GM18502 (cell line): ENCODE measurements around the gene GRAP2.

ENCODE experiments used
- ATAC-seq: cut with Tn5 transposase; IDR thresholded peaks from one replicate; pipeline ENCODE4 v1.9.1; 2021; ENCODE audit warnings: mild to moderate bottlenecking; ENCODE audit not compliant: unreplicated experiment, poor library complexity

GRAP2 gene

DNA sequence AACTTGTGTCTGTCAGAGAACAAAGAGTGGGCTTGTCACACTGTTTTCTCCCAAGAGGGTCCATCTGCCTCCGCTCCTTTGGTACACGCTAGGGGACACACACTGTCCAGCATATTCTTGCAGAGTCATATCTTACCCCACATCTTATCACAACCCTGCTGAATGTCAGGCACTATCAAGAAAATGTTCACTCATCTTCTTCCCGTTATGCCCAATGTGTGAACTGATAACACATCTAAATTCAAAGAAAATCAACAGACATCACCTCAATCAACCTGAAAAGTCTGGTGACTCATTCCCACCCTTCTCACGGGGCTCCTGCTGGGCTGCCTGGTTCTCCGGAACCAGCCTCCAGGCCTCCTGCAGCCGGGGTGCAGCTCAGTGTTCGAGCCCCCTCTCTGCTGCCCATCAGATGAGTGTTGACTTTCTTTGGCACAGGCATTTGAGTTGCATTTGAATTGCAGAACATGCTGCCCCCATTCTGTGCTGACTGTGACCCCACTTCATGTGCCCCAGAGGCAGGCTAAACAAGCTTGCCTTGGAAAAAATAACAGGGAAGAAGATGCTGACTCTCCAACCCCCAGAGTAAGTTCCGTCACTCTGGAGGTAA, 19.4 kb downstream of the GRAP2 start:
- ATAC-seq, result no peak

DNA sequence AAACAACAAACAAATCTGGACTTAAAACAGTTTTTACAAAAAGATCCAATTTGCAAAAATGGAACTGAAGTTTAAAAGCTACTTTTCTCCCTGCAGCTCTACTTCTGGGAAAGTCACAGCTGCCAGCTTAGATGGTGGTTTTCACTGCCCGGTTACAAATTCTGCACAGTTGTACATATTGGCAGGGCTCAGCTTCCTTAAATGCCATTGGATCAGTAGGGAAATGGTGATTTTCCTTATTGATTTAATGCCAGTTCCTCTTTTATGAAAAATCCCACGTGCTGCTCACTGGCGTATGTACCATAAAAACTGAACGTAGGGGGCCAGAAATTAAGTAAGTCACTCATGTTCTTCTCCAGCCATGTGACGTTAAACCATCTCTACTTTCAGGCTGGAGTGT, 22.8 kb downstream of the GRAP2 start:
- no peak for ATAC-seq

- no peak for ATAC-seq
Observed at GRCh38 chr22:39924286-39924685, 23.4 kb downstream of the GRAP2 start.

GRCh38 chr22:39925273-39925672, 24.4 kb downstream of the GRAP2 start:
- no peak for ATAC-seq

DNA sequence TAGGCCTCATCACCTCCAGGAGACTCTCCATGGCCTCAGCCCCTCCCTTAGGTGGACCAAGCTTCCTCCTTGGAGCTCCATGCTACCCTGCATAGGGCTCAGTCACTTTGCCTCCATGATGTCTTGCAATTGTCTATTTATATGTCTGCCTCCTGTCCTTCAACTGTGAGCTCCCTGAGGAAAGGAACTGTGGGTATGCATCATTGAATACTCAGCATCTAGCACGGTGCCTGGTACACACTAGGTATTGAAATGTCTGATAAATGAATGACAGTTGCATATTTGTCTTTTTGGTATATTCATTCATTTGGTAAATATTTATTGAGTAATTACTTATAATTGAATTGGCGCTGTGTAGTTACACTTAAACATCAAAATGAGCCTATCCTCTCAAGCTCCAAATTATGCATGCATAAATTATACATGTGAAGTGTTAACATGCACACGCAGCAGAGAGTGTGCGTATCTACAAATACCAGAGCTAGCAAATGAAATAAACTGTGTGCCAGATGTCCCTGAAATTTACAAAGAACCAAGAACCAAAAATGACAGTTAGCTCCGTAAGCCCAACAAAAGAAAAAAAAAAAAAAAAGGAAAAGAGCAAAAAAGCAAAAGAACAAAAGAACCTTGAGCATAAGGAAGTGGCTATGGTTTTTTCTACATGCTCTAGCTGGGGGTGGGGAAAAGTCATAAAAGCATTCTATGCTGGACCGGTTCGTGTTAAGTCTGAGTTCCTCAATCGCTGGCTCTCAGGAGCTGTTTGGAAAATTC, 25.2 kb downstream of the GRAP2 start:
- ATAC-seq, result no peak

DNA sequence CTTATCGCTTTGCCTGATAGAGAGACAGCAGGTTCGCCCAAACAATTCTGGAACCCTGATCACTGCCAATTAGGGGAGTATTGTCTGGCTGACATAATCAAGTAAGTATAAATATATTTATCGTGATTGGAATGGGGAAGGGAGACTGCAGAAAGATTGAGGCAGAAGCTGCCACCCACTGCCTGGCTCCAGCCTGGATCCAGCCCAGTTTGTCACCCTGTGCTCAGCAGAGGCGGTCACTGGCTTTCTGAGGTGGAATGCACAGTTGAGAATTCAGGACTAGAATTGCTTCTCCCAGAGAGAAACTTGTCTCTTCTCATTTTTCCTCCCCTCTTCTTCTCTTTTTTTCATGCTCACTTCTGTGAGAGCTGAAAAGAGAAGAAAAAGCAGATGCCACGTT, 25.9 kb downstream of the GRAP2 start:
- no peak for ATAC-seq

DNA sequence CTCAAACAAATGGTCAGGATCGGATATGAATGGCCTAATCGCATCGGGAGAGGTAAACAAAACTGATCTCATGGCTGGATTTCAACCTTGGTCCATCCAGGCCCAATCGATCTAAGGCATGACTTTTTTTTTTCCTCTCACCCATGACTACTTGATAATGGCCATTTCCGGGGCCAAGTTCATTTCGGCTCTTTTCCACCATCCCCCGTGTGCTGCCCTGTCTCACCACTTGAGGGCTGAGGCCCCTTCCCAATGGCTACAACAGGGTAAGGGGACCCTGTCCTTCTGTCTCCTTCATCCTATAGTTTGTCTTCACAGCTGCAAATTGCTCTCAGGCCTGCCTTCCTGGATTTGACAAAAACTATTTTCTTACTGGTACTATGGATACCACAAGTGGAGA, 26.7 kb downstream of the GRAP2 start:
- no peak for ATAC-seq

- no peak for ATAC-seq
Observed at GRCh38 chr22:39928536-39929520, 27.9 kb downstream of the GRAP2 start.

- ATAC-seq, result no peak
Observed at GRCh38 chr22:39931251-39931650, 30.4 kb downstream of the GRAP2 start.

GRCh38 chr22:39932166-39932565, 31.3 kb downstream of the GRAP2 start:
- no peak for ATAC-seq

DNA sequence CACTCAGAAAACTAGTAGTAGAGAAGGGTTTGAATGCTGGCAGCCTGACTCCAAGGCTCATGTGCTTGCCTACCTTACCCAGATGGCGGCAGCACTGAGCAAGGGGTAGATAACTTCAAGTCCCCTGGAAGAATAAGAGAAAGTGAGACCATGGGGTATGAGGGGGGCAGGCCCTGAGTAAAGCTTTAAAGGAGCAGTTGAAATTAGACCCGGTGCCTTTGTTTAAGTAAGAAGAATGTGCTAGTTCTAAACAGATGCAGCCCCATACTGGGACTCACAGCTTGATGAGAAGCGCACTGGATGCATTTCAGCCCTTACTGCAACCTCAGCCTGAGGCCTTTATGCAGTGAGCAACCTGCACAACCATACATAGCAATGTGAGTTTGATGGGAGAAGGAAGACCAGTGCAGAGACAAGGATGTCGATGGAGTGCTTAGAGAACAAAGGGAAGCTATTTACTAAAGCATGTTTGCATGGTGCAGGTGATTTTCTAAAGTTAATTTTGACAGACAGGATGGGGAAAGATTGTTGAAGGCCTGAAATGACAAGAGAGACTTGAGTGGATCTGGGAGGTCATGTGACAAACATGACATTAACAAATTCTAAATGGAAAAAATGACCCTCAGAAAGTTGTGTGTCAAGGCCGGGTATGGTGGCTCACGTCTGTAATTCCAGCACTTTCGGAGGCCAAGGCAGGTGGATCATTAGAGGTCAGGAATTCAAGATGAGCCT, 32.2 kb downstream of the GRAP2 start:
- no peak for ATAC-seq

GRCh38 chr22:39933741-39934140, 32.9 kb downstream of the GRAP2 start:
- no peak for ATAC-seq

GRCh38 chr22:39935116-39935515, 34.2 kb downstream of the GRAP2 start:
- no peak for ATAC-seq

GRCh38 chr22:39935612-39936011, 34.7 kb downstream of the GRAP2 start:
- ATAC-seq, result no peak

GRCh38 chr22:39936523-39937145, 35.8 kb downstream of the GRAP2 start:
- no peak for ATAC-seq

- ATAC-seq, result no peak
Observed at GRCh38 chr22:39937906-39938305, 37.0 kb downstream of the GRAP2 start.

DNA sequence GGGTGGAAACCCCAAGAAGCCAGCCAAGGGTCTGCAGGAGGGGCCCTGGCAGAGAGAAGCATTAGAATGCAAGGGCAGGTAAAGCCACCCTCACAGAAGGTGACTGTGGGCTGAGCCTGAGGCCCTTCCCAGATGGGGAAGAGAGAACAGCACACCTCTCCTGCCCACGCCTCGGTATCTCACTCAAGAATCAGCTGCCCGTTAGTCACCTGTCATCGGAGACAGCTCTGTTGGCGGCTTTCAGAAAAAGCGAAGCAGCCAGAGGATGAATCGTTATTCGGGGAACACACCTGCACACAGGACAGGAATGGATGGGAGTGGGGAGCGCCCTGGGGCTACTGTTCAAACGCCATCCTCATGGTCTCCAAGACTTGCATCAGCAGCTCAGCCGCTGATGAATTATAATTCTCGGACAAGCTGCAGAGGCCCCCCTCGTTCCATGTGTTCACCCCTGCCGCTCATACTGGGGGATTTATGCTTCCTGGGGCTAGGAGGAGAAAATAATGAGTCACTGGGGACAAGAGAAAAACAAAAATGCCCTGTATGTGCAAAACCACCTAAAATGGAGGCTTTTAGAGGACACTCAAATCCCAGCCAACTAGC, 37.7 kb downstream of the GRAP2 start:
- no peak for ATAC-seq

- ATAC-seq, result no peak
Observed at GRCh38 chr22:39939830-39940229, 38.9 kb downstream of the GRAP2 start.

DNA sequence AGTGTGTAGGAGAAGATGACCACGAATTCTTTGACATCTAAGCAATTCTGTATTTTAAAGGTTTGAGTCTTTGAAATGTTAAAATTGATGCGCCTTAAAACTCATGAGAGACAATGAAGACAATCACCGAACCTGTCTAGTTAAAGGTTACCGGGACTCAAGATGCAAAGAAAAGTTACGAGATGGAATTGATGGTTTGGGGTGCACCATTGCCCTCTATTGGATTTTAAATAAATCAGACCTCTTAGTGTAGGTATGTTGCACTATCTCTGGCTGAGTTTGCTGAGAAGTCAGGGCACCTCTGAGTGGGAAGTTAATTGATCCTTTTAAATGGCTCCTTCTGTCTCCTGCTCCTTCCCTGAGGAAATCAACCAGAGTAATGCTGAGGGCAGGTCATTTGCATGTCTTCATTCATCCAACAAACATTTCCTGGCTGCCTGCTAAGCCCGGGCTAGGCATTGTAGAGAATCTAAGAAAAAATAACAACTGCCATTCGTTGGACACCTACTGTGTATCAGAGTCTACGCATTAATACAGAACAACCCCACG, 39.9 kb downstream of the GRAP2 start:
- no peak for ATAC-seq
